WERI-Rb-1 (cell line): ENCODE data around the gene OR5K1.

ENCODE experiments used
- DNase-seq: peaks from one replicate; pipeline ENCODE4 v3.0.0-alpha.2; 2020
- H3K27ac ChIP-seq: fragments of 250-450 bp; sonication (Bioruptor Pico); 2 replicates; pipeline ENCODE4 v1.5.1; 2020; ENCODE audit warnings: mild to moderate bottlenecking, moderate library complexity
- H3K27me3 ChIP-seq: fragments of 250-450 bp; sonication (Bioruptor Pico); 2 replicates; pipeline ENCODE4 v1.5.1; 2021; ENCODE audit warnings: mild to moderate bottlenecking, low read depth, moderate library complexity; ENCODE audit not compliant: insufficient read depth, severe bottlenecking
- H3K36me3 ChIP-seq: fragments of 250-450 bp; sonication (Bioruptor Pico); 2 replicates; pipeline ENCODE4 v1.5.1; 2020; ENCODE audit warnings: mild to moderate bottlenecking, moderate library complexity
- H3K4me3 ChIP-seq: 2 replicates; pipeline ENCODE4 v1.5.1; 2011; ENCODE audit warnings: low read depth, mild to moderate bottlenecking, control low read depth, low read length
- H3K9me3 ChIP-seq: fragments of 250-450 bp; sonication (Bioruptor Pico); 2 replicates; pipeline ENCODE4 v1.5.1; 2021; ENCODE audit warnings: mild to moderate bottlenecking, moderate library complexity; ENCODE audit not compliant: severe bottlenecking
- CTCF ChIP-seq: IDR thresholded peaks from 2 replicates; pipeline ENCODE4 v1.5.1; 2011; ENCODE audit warnings: low read depth, mild to moderate bottlenecking, control low read depth, inconsistent platforms, low read length

Gene OR5K1

GRCh38 chr3:98514948-98515347, 51.9 kb downstream of the OR5K1 start:
- TF ChIP-seq CTCF: no peak
- H3K9me3 ChIP-seq: no peaks in the 10 kb centered on the region
- H3K27me3 ChIP-seq: no peaks in the 10 kb centered on the region
- no peak overlapping the region for H3K4me3 ChIP-seq
- peaks cover 36% of the 10 kb centered on the region for H3K36me3 ChIP-seq
- H3K27ac ChIP-seq: no peak overlapping the region
- no peak for DNase-seq

- Histone ChIP-seq H3K27ac (no peak overlapping the region), H3K36me3 (peaks cover 47% of the 10 kb centered on the region)
Measured at GRCh38 chr3:98518816-98519215, 55.8 kb downstream of the OR5K1 start.

GRCh38 chr3:98519351-98519750, 56.4 kb downstream of the OR5K1 start:
- no peak for DNase-seq
- Histone ChIP-seq H3K9me3 (no peaks in the 10 kb centered on the region), H3K36me3 (peaks cover 47% of the 10 kb centered on the region), H3K27ac (no peak overlapping the region), H3K27me3 (no peaks in the 10 kb centered on the region), H3K4me3 (no peak overlapping the region)
- TF ChIP-seq CTCF: no peak

More at GRCh38 chr3:98518816-98519215, 55.8 kb downstream of the OR5K1 start:
- DNase-seq: no peak
- no peak for TF ChIP-seq CTCF
- no peak overlapping the region for H3K4me3 ChIP-seq
- no peaks in the 10 kb centered on the region for H3K9me3 ChIP-seq
- no peaks in the 10 kb centered on the region for H3K27me3 ChIP-seq

GRCh38 chr3:98521897-98522543, 59.0 kb downstream of the OR5K1 start:
- TF ChIP-seq CTCF: no peak
- peak; percentile 19 for DNase-seq
- Histone ChIP-seq H3K4me3 (peak overlapping the region; percentile 99), H3K36me3 (peaks cover 37% of the 10 kb centered on the region), H3K27me3 (no peaks in the 10 kb centered on the region), H3K27ac (peak overlapping the region; percentile 80), H3K9me3 (no peaks in the 10 kb centered on the region)
